WTC11 (cell line): ENCODE data around the gene FLT1. TPM values are rescaled to one million over a fixed set of nuclear protein-coding genes. Genes with fewer than 3 reads are reported as not detected.

Experiments used
- ATAC-seq: fragments of 200-7000 bp; cut with Tn5 transposase; 2 replicates; pipeline ENCODE4 v1.10.0; 2021; ENCODE audit warnings: mild to moderate bottlenecking, moderate library complexity
- CTCF ChIA-PET: fragments of 300-600 bp; sonication (Branson Sonifier 250); formaldehyde crosslinking; loops from one replicate; lab custom pipeline; 2021; ENCODE audit warnings: antibody characterized with exemption; lab: Charles Lee
- POLR2A ChIA-PET: fragments of 350-600 bp; sonication (Branson Sonifier 250); formaldehyde crosslinking; loops from one replicate; lab custom pipeline; 2021; ENCODE audit warnings: antibody characterized with exemption; lab: Charles Lee
- DNase-seq: peaks from one replicate; pipeline ENCODE4 v3.0.0; 2021; ENCODE audit warnings: low spot score
- H3K27ac Mint-ChIP-seq: 2 replicates; pipeline ENCODE4 v1.8.0; 2021; ENCODE audit warnings: mixed read lengths
- H3K27me3 Mint-ChIP-seq: 2 replicates; pipeline ENCODE4 v1.8.0; 2021; ENCODE audit warnings: low read depth, mild to moderate bottlenecking, moderate library complexity, mixed read lengths
- H3K36me3 Mint-ChIP-seq: 2 replicates; pipeline ENCODE4 v1.8.0; 2021; ENCODE audit warnings: mixed read lengths
- H3K4me1 Mint-ChIP-seq: 2 replicates; pipeline ENCODE4 v1.8.0; 2022; ENCODE audit warnings: mixed read lengths
- H3K4me3 Mint-ChIP-seq: 2 replicates; pipeline ENCODE4 v1.8.0; 2021; ENCODE audit warnings: mild to moderate bottlenecking, moderate library complexity, mixed read lengths
- H3K9me3 Mint-ChIP-seq: 2 replicates; pipeline ENCODE4 v1.8.0; 2021; ENCODE audit warnings: mixed read lengths
- E2F5 ChIP-seq: sonication (generic); formaldehyde crosslinking; IDR thresholded peaks from 2 replicates; pipeline ENCODE4 v1.8.1; 2022; ENCODE audit warnings: mild to moderate bottlenecking, moderate library complexity, missing genetic modification reagents
- GRHL2 ChIP-seq: fragments of 250-450 bp; sonication (Bioruptor Pico); IDR thresholded peaks from 2 replicates; pipeline ENCODE4 v1.8.0; 2022; ENCODE audit warnings: mild to moderate bottlenecking, moderate library complexity; ENCODE audit not compliant: insufficient replicate concordance, severe bottlenecking
- JAZF1 ChIP-seq: fragments of 250-450 bp; sonication (Bioruptor Pico); IDR thresholded peaks from 2 replicates; pipeline ENCODE4 v1.9.0; 2021; ENCODE audit warnings: moderate library complexity, mild to moderate bottlenecking, inconsistent platforms
- JUN ChIP-seq: sonication (generic); formaldehyde crosslinking; IDR thresholded peaks from 2 replicates; pipeline ENCODE4 v1.8.0; 2023; ENCODE audit warnings: mild to moderate bottlenecking, missing genetic modification reagents
- NFATC4 ChIP-seq: fragments of 250-450 bp; sonication (Bioruptor Pico); IDR thresholded peaks from 2 replicates; pipeline ENCODE4 v1.9.0; 2021; ENCODE audit warnings: mild to moderate bottlenecking
- NR1H2 ChIP-seq: sonication (generic); formaldehyde crosslinking; IDR thresholded peaks from 2 replicates; pipeline ENCODE4 v1.9.0; 2021; ENCODE audit warnings: mild to moderate bottlenecking, moderate library complexity, missing genetic modification reagents
- OVOL2 ChIP-seq: fragments of 250-450 bp; sonication (Bioruptor Pico); IDR thresholded peaks from 2 replicates; pipeline ENCODE4 v1.9.0; 2021; ENCODE audit warnings: mild to moderate bottlenecking, borderline replicate concordance
- SMAD4 ChIP-seq: sonication (generic); formaldehyde crosslinking; IDR thresholded peaks from 2 replicates; pipeline ENCODE4 v1.8.0; 2022; ENCODE audit warnings: mild to moderate bottlenecking, missing genetic modification reagents
- SOX15 ChIP-seq: fragments of 250-450 bp; sonication (Bioruptor Pico); IDR thresholded peaks from 2 replicates; pipeline ENCODE4 v1.9.0; 2021; ENCODE audit warnings: mild to moderate bottlenecking
- TCF7 ChIP-seq: sonication (generic); formaldehyde crosslinking; IDR thresholded peaks from 2 replicates; pipeline ENCODE4 v1.8.0; 2022; ENCODE audit warnings: mild to moderate bottlenecking, low read depth, missing genetic modification reagents, moderate library complexity
- ZBTB43 ChIP-seq: sonication (generic); formaldehyde crosslinking; IDR thresholded peaks from 2 replicates; pipeline ENCODE4 v1.8.1; 2023; ENCODE audit warnings: mild to moderate bottlenecking, missing genetic modification reagents
- ZNF232 ChIP-seq: sonication (generic); formaldehyde crosslinking; IDR thresholded peaks from 2 replicates; pipeline ENCODE4 v1.8.0; 2022; ENCODE audit warnings: mild to moderate bottlenecking, missing genetic modification reagents
- ZNF396 ChIP-seq: fragments of 250-450 bp; sonication (Bioruptor Pico); IDR thresholded peaks from 2 replicates; pipeline ENCODE4 v1.8.0; 2021; ENCODE audit warnings: mild to moderate bottlenecking, moderate library complexity, borderline replicate concordance
- total RNA-seq: library from RNA; stranded (reverse); gene quantifications from 3 replicates; pipeline ENCODE4 v1.2.3, GENCODE V29; 2021
- TF ChIP-seq, protein P1 (sequence below): fragments of 250-450 bp; sonication (Bioruptor Pico); IDR thresholded peaks from 2 replicates; pipeline ENCODE4 v1.8.0; 2021; ENCODE audit warnings: mild to moderate bottlenecking
- TF ChIP-seq, protein P2 (sequence below): sonication (generic); formaldehyde crosslinking; IDR thresholded peaks from 2 replicates; pipeline ENCODE4 v1.8.1; 2023; ENCODE audit warnings: mild to moderate bottlenecking, missing genetic modification reagents, moderate library complexity
- TF ChIP-seq, protein P3 (sequence below): sonication (generic); formaldehyde crosslinking; IDR thresholded peaks from 2 replicates; pipeline ENCODE4 v1.8.1; 2022; ENCODE audit warnings: low read depth, mild to moderate bottlenecking, moderate library complexity, missing genetic modification reagents, borderline replicate concordance
- TF ChIP-seq, protein P4 (sequence below): sonication (generic); formaldehyde crosslinking; conservative IDR thresholded peaks from 2 replicates; pipeline ENCODE4 v1.8.1; 2023; ENCODE audit warnings: mild to moderate bottlenecking, low read depth, missing genetic modification reagents, moderate library complexity

Gene FLT1
- total RNA-seq, 1 experiment from 2014 or later: 66.3 TPM

DNA sequence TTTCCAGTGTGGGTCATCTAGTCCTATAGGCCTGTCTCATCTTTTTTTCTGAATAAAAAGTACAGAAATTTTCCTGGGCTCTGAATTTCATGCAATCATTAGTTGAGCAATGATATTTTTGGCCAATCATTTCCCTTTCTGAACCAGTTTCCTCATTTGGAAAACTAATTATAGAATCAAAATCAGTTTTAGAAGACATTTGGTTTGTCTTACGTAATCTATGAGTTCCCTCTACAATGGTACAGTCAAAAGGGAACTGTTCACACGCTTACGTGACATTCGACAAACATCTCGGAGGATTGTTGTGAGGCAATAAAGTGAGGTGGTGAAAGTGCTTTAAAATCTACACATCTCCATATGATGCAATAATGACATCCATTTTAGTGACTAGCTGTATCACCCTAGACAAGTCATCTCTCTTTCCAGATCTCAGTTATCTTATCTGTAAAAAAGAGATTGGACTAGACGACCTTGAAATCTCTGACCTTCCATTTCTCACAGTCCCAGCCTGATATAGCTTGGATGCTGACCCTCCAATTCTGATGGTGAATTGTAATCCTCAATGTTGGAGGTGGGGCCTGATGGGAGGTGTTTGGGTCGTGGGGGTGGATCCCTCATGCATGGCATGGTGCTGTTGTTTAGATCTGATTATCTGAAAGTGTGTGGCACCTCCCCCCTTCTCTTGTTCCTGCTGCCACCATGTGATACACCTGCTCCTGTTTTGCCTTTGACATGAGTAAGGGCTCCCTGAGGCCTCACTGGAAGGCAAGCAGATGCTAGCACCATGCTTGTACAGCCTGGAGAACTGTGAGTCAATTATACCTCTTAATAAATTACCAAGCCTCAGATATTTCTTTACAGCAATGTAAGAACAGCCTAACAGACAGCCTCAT is 26.7 kb downstream of the FLT1 start (continued):
- TF ChIP-seq, protein P1, sequence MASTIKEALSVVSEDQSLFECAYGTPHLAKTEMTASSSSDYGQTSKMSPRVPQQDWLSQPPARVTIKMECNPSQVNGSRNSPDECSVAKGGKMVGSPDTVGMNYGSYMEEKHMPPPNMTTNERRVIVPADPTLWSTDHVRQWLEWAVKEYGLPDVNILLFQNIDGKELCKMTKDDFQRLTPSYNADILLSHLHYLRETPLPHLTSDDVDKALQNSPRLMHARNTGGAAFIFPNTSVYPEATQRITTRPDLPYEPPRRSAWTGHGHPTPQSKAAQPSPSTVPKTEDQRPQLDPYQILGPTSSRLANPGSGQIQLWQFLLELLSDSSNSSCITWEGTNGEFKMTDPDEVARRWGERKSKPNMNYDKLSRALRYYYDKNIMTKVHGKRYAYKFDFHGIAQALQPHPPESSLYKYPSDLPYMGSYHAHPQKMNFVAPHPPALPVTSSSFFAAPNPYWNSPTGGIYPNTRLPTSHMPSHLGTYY (CRISPR knock-in tag): no peak
- TF ChIP-seq JUN: no peak
- no peak for TF ChIP-seq NFATC4 (CRISPR knock-in tag)

GRCh38 chr13:28467034-28467433 is 27.9 kb downstream of the FLT1 start:
- peaks cover 45% of the 10 kb centered on the region for H3K4me1 Mint-ChIP-seq
- POLR2A ChIA-PET: no interaction called here
- CTCF ChIA-PET: interaction anchor here (1.0 kb wide), 1 partner anchor 82 kb away, joined by 3 read pairs; no protein-coding TSS in a partner anchor
- no peak for DNase-seq
- peak overlapping the region; percentile 81 for H3K27ac Mint-ChIP-seq
- H3K36me3 Mint-ChIP-seq: peaks cover 56% of the 10 kb centered on the region
- no peaks in the 10 kb centered on the region for H3K9me3 Mint-ChIP-seq
- H3K4me3 Mint-ChIP-seq: no peak overlapping the region
- no peak for TF ChIP-seq GRHL2
- TF ChIP-seq, all 79 proteins: peak for 0
- ATAC-seq: no peak
- H3K27me3 Mint-ChIP-seq: no peaks in the 10 kb centered on the region

- CTCF ChIA-PET: no interaction called here
- Mint-ChIP-seq H3K27ac (peak overlapping the region; percentile 17; the same call in 1 of the 2 replicates), H3K9me3 (no peaks in the 10 kb centered on the region), H3K4me1 (peaks cover 36% of the 10 kb centered on the region), H3K27me3 (no peaks in the 10 kb centered on the region), H3K36me3 (peaks cover 60% of the 10 kb centered on the region), H3K4me3 (no peak overlapping the region)
- TF ChIP-seq ZBTB43 (CRISPR knock-in tag) (no peak), ZNF396 (no peak), OVOL2 (no peak), E2F5 (CRISPR knock-in tag) (no peak), SOX15 (CRISPR knock-in tag) (no peak), TCF7 (CRISPR knock-in tag) (no peak)
- TF ChIP-seq, protein P2, sequence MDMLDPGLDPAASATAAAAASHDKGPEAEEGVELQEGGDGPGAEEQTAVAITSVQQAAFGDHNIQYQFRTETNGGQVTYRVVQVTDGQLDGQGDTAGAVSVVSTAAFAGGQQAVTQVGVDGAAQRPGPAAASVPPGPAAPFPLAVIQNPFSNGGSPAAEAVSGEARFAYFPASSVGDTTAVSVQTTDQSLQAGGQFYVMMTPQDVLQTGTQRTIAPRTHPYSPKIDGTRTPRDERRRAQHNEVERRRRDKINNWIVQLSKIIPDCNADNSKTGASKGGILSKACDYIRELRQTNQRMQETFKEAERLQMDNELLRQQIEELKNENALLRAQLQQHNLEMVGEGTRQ: no peak
- TF ChIP-seq, protein P3, sequence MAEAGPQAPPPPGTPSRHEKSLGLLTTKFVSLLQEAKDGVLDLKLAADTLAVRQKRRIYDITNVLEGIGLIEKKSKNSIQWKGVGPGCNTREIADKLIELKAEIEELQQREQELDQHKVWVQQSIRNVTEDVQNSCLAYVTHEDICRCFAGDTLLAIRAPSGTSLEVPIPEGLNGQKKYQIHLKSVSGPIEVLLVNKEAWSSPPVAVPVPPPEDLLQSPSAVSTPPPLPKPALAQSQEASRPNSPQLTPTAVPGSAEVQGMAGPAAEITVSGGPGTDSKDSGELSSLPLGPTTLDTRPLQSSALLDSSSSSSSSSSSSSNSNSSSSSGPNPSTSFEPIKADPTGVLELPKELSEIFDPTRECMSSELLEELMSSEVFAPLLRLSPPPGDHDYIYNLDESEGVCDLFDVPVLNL (CRISPR knock-in tag): no peak
- POLR2A ChIA-PET: no interaction called here
- ATAC-seq (no peak), DNase-seq (no peak)
Observed at GRCh38 chr13:28466151-28466550, 28.8 kb downstream of the FLT1 start.

DNA sequence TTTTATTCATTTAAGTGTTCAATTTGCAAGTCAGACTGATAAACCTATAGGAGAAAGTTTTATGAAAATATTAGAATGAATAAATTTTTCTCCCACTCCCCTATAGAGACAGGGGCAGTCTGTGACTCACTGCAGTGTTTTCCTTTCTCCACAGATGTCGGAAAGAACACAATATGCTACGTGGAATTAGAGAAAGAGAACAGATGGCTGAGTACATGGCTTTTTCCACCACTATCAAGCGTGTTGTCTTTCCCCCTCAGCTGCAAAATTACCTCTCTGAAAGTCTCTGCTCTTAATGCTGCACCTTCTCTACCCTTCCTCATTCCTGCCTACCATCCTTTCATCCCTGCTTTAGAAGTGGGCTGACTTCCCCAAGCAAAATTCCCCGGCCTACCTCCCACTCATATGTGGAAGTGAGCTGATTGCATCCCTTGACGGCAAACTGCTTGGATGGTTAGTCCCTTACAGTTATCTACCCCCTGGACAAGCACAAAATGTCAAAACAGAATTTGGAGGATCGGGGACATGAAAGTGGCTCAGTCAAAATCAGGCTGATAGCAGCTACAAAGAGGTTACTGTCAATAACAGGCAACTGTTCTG is 30.0 kb downstream of the FLT1 start:
- Mint-ChIP-seq H3K4me1 (peaks cover 26% of the 10 kb centered on the region), H3K27me3 (no peaks in the 10 kb centered on the region), H3K9me3 (no peaks in the 10 kb centered on the region), H3K36me3 (peaks cover 65% of the 10 kb centered on the region), H3K4me3 (no peak overlapping the region), H3K27ac (peak overlapping the region; percentile 78)
- ChIA-PET CTCF (no interaction called here), POLR2A (no interaction called here)
- TF ChIP-seq, protein P4, sequence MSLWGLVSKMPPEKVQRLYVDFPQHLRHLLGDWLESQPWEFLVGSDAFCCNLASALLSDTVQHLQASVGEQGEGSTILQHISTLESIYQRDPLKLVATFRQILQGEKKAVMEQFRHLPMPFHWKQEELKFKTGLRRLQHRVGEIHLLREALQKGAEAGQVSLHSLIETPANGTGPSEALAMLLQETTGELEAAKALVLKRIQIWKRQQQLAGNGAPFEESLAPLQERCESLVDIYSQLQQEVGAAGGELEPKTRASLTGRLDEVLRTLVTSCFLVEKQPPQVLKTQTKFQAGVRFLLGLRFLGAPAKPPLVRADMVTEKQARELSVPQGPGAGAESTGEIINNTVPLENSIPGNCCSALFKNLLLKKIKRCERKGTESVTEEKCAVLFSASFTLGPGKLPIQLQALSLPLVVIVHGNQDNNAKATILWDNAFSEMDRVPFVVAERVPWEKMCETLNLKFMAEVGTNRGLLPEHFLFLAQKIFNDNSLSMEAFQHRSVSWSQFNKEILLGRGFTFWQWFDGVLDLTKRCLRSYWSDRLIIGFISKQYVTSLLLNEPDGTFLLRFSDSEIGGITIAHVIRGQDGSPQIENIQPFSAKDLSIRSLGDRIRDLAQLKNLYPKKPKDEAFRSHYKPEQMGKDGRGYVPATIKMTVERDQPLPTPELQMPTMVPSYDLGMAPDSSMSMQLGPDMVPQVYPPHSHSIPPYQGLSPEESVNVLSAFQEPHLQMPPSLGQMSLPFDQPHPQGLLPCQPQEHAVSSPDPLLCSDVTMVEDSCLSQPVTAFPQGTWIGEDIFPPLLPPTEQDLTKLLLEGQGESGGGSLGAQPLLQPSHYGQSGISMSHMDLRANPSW (CRISPR knock-in tag): no peak
- no peak for TF ChIP-seq OVOL2
- TF ChIP-seq SMAD4 (CRISPR knock-in tag): no peak
- no peak for TF ChIP-seq E2F5 (CRISPR knock-in tag)
- TF ChIP-seq JAZF1: no peak
- no peak for TF ChIP-seq NR1H2 (CRISPR knock-in tag)
- no peak for TF ChIP-seq ZNF232
- ATAC-seq (no peak), DNase-seq (no peak)
